GM23338 (cell line): ENCODE data around the gene MTPN. TPM values are rescaled to one million over a fixed set of nuclear protein-coding genes. Genes with fewer than 3 reads are reported as not detected.
A peak's percentile ranks its signal among the peaks of the same experiment; 100 is the strongest.

Experiments
- ATAC-seq: fragments of 200-7000 bp; cut with Tn5 transposase; 3 replicates; pipeline ENCODE4 v1.9.1; 2020
- DNase-seq: peaks from one replicate; pipeline ENCODE4 v3.0.0-alpha.2; 2015; ENCODE audit warnings: low spot score
- H2AFZ ChIP-seq: fragments of 200-600 bp; sonication (generic); 2 replicates; pipeline ENCODE4 v1.8.0; 2016; ENCODE audit warnings: antibody characterized with exemption, mild to moderate bottlenecking, moderate library complexity
- H3F3A ChIP-seq: fragments of 200-600 bp; sonication (generic); replicated peaks from 2 replicates; pipeline ENCODE4 v1.8.0; 2017; ENCODE audit warnings: antibody characterized with exemption, mixed run types, low read depth
- H3K27ac ChIP-seq: fragments of 200-600 bp; sonication (generic); 2 replicates; pipeline ENCODE4 v1.6.1; 2016; ENCODE audit warnings: low read depth
- H3K27me3 ChIP-seq: fragments of 200-600 bp; sonication (generic); 2 replicates; pipeline ENCODE4 v1.8.0; 2016; ENCODE audit warnings: mild to moderate bottlenecking, mixed run types, moderate library complexity; ENCODE audit not compliant: insufficient read depth
- H3K36me3 ChIP-seq: fragments of 200-600 bp; sonication (generic); 2 replicates; pipeline ENCODE4 v1.8.0; 2016; ENCODE audit warnings: mild to moderate bottlenecking; ENCODE audit not compliant: insufficient read depth
- H3K4me1 ChIP-seq: fragments of 200-600 bp; sonication (generic); 2 replicates; pipeline ENCODE4 v1.8.0; 2016; ENCODE audit warnings: mild to moderate bottlenecking, moderate library complexity; ENCODE audit not compliant: insufficient read depth
- H3K4me2 ChIP-seq: fragments of 200-600 bp; sonication (generic); 2 replicates; pipeline ENCODE4 v1.7.1; 2017; ENCODE audit warnings: mixed run types
- H3K4me3 ChIP-seq: fragments of 200-600 bp; sonication (generic); 2 replicates; pipeline ENCODE4 v1.6.1; 2016; ENCODE audit warnings: mixed run types
- H3K79me2 ChIP-seq: fragments of 200-600 bp; sonication (generic); replicated peaks from 2 replicates; pipeline ENCODE4 v1.8.0; 2017; ENCODE audit warnings: mild to moderate bottlenecking; ENCODE audit not compliant: insufficient read depth
- H3K9me2 ChIP-seq: fragments of 200-600 bp; sonication (generic); 2 replicates; pipeline ENCODE4 v1.8.0; 2017; ENCODE audit not compliant: insufficient read depth
- H4K20me1 ChIP-seq: fragments of 200-600 bp; sonication (generic); replicated peaks from 2 replicates; pipeline ENCODE4 v1.8.0; 2017; ENCODE audit warnings: mild to moderate bottlenecking; ENCODE audit not compliant: insufficient read depth
- H3K27ac Mint-ChIP-seq: 2 replicates; pipeline ENCODE4 v1.8.0; 2020; ENCODE audit warnings: inconsistent platforms, mild to moderate bottlenecking, moderate library complexity, mixed read lengths
- H3K27me3 Mint-ChIP-seq: 3 replicates; pipeline ENCODE4 v1.8.0; 2022; ENCODE audit warnings: low read depth, mild to moderate bottlenecking, moderate library complexity, mixed read lengths, inconsistent platforms; ENCODE audit not compliant: insufficient read depth, poor library complexity
- H3K36me3 Mint-ChIP-seq: 3 replicates; pipeline ENCODE4 v1.8.0; 2021; ENCODE audit warnings: low read depth, mild to moderate bottlenecking, inconsistent platforms, moderate library complexity, mixed read lengths
- H3K4me1 Mint-ChIP-seq: 3 replicates; pipeline ENCODE4 v1.8.0; 2020; ENCODE audit warnings: mild to moderate bottlenecking, inconsistent platforms, mixed read lengths
- H3K4me3 Mint-ChIP-seq: 3 replicates; pipeline ENCODE4 v1.8.0; 2021; ENCODE audit warnings: moderate library complexity, mild to moderate bottlenecking, inconsistent platforms, mixed read lengths
- H3K9me3 Mint-ChIP-seq: 3 replicates; pipeline ENCODE4 v1.8.0; 2020; ENCODE audit warnings: moderate library complexity, mild to moderate bottlenecking, inconsistent platforms, mixed read lengths
- CREB1 ChIP-seq: fragments of 250-450 bp; sonication (Bioruptor Pico); IDR thresholded peaks from 2 replicates; pipeline ENCODE4 v1.5.0; 2020; ENCODE audit warnings: low read depth, mild to moderate bottlenecking, moderate library complexity
- EZH2 ChIP-seq: fragments of 200-600 bp; sonication (generic); IDR thresholded peaks from one replicate; pipeline ENCODE4 v1.8.0; 2017; ENCODE audit warnings: antibody characterized with exemption, mild to moderate bottlenecking, low read depth; ENCODE audit not compliant: unreplicated experiment
- EZH2phosphoT487 ChIP-seq: fragments of 200-600 bp; sonication (generic); IDR thresholded peaks from one replicate; pipeline ENCODE4 v1.8.1; 2018; ENCODE audit warnings: antibody characterized with exemption; ENCODE audit not compliant: unreplicated experiment
- JUNB ChIP-seq: IDR thresholded peaks from one replicate; pipeline ENCODE4 v1.6.1; 2016; ENCODE audit warnings: antibody characterized with exemption; ENCODE audit not compliant: unreplicated experiment
- NANOG ChIP-seq: IDR thresholded peaks from 2 replicates; pipeline ENCODE4 v1.6.1; 2016; ENCODE audit warnings: antibody characterized with exemption, borderline replicate concordance
- POLR2AphosphoS5 ChIP-seq: IDR thresholded peaks from 2 replicates; pipeline ENCODE4 v1.6.1; 2016; ENCODE audit warnings: antibody characterized with exemption, low read depth
- STAT1 ChIP-seq: IDR thresholded peaks from one replicate; pipeline ENCODE4 v1.6.1; 2016; ENCODE audit warnings: antibody characterized with exemption; ENCODE audit not compliant: unreplicated experiment
- ZNF114 ChIP-seq: fragments of 250-450 bp; sonication (Bioruptor Pico); IDR thresholded peaks from 2 replicates; pipeline ENCODE4 v1.5.0; 2020; ENCODE audit warnings: mild to moderate bottlenecking, moderate library complexity
- long read RNA-seq: library from polyadenylated mRNA; unstranded; transcript quantifications from one replicate; pipeline ENCODE4 v2.0.0, GENCODE V29; 2020; ENCODE audit not compliant: unreplicated experiment
- polyA plus RNA-seq: library from polyadenylated mRNA; unstranded; fragments of >200 nt; fragmentation: Nextera tagmentation; extraction: Ambion mirVana; gene quantifications from 2 replicates; pipeline ENCODE4 v1.2.1, GENCODE V29; 2016
- total RNA-seq: library from RNA; depleted of rRNA; stranded (reverse); fragments of >200 nt; shearing (Covaris generic); gene quantifications from 2 replicates; pipeline ENCODE4 v1.2.3, GENCODE V29; 2014; rRNA removed
- TF ChIP-seq, protein P1 (sequence below): IDR thresholded peaks from one replicate; pipeline ENCODE4 v1.6.1; 2018; ENCODE audit warnings: antibody characterized with exemption; ENCODE audit not compliant: unreplicated experiment
- TF ChIP-seq, protein P2 (sequence below): IDR thresholded peaks from 2 replicates; pipeline ENCODE4 v1.6.1; 2016; ENCODE audit warnings: antibody characterized with exemption
- TF ChIP-seq, protein P3 (sequence below), 2 experiments: fragments of 200-600 bp in 1 of 2; sonication (generic) in 1 of 2; conservative IDR thresholded peaks; 2 replicates each; pipeline versions ENCODE4 v1.5.1 to v1.6.1; 2016 to 2017; ENCODE audit warnings: antibody characterized with exemption in 2 of 2, low read depth in 2 of 2, mild to moderate bottlenecking in 2 of 2, moderate library complexity in 1 of 2
- TF ChIP-seq, protein P4 (sequence below): fragments of 250-450 bp; sonication (Bioruptor Pico); IDR thresholded peaks from 2 replicates; pipeline ENCODE4 v1.5.0; 2020; ENCODE audit warnings: mild to moderate bottlenecking, moderate library complexity

The MTPN gene, protein sequence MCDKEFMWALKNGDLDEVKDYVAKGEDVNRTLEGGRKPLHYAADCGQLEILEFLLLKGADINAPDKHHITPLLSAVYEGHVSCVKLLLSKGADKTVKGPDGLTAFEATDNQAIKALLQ
- total RNA-seq (90.3 and 100 TPM in 2 replicates), polyA plus RNA-seq (83.7 and 87.7 TPM in 2 replicates)
- long read RNA-seq, transcript MTPN-201 (4 exons, 3,738 nt) = major isoform, 52 of 52 reads
- long read RNA-seq, partial matches to known transcripts = 0 of 52 reads
- long read RNA-seq, other reads (novel, unspliced or antisense) = 0 of 52 reads

DNA sequence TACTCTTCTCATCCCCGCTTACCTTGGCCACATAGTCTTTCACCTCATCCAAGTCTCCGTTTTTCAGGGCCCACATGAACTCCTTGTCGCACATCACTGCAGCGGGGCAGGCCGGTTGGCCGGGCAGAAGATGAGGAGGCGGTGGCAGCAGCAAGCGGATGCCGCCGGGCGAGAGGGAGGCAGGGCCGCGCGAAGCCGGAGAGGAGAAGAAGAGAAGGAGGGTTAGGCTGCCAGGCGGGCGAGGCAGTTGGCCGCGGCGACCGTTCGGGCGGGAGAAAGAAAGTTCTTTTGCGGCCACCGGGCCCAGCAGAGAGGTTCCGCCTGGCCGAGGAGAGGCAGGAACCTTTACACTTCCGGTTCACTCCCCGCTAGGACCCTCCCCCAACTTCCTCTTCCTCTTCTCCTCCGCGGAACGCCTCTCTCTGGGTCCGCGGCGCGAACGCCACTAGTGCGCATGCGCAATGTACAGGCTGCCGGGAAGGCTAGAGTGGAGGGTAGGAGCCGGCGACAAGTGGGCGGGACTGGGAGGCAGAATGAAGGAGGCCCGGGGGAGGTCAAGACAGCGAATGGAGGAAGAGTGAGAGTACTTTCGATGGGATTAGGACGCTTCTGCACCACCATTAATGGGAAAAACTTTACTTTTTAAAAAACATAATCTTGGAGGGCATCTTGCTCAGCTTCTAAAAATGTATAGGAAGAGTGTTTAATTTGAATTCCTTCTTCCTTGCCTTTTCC, at the start of gene MTPN:
Gene MTPN (minus strand): TSS at position 353 of the 735 bp plus-strand sequence. CDS start 259 bp downstream, at position 94.
- Mint-ChIP-seq H3K4me3 (peak within 1 kb of the TSS; percentile 98), H3K36me3 (peaks cover 4% of the 10 kb centered on the region; the same call in 2 of the 3 replicates), H3K9me3 (no peaks in the 10 kb centered on the region; the same call in 2 of the 3 replicates), H3K27me3 (peaks cover 7% of the 10 kb centered on the region), H3K4me1 (peaks cover 10% of the 10 kb centered on the region), H3K27ac (peak within 1 kb of the TSS; percentile 94)
- peaks cover 48% of the 10 kb centered on the region for H3K79me2 ChIP-seq
- DNase-seq = peak; percentile 98
- H3K4me1 ChIP-seq = peaks cover 12% of the 10 kb centered on the region; the same call in 1 of the 2 replicates
- no peaks in the 10 kb centered on the region for H3K9me2 ChIP-seq
- ATAC-seq = peak; percentile 98
- H2AFZ ChIP-seq = peak within 1 kb of the TSS; percentile 92
- H3K4me3 ChIP-seq = peak within 1 kb of the TSS; percentile 81
- H3K36me3 ChIP-seq = peaks cover 4% of the 10 kb centered on the region; the same call in 1 of the 2 replicates
- peaks cover 18% of the 10 kb centered on the region; the same call in 1 of the 2 replicates for H4K20me1 ChIP-seq
- H3F3A ChIP-seq = no peaks in the 10 kb centered on the region
- H3K4me2 ChIP-seq = peak within 1 kb of the TSS; percentile 81
- H3K27ac ChIP-seq = peak within 1 kb of the TSS; percentile 82
- no peaks in the 10 kb centered on the region for H3K27me3 ChIP-seq
- TF ChIP-seq, protein P1, sequence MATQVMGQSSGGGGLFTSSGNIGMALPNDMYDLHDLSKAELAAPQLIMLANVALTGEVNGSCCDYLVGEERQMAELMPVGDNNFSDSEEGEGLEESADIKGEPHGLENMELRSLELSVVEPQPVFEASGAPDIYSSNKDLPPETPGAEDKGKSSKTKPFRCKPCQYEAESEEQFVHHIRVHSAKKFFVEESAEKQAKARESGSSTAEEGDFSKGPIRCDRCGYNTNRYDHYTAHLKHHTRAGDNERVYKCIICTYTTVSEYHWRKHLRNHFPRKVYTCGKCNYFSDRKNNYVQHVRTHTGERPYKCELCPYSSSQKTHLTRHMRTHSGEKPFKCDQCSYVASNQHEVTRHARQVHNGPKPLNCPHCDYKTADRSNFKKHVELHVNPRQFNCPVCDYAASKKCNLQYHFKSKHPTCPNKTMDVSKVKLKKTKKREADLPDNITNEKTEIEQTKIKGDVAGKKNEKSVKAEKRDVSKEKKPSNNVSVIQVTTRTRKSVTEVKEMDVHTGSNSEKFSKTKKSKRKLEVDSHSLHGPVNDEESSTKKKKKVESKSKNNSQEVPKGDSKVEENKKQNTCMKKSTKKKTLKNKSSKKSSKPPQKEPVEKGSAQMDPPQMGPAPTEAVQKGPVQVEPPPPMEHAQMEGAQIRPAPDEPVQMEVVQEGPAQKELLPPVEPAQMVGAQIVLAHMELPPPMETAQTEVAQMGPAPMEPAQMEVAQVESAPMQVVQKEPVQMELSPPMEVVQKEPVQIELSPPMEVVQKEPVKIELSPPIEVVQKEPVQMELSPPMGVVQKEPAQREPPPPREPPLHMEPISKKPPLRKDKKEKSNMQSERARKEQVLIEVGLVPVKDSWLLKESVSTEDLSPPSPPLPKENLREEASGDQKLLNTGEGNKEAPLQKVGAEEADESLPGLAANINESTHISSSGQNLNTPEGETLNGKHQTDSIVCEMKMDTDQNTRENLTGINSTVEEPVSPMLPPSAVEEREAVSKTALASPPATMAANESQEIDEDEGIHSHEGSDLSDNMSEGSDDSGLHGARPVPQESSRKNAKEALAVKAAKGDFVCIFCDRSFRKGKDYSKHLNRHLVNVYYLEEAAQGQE = no peak
- no peak for TF ChIP-seq EZH2phosphoT487
- TF ChIP-seq STAT1 = no peak
- TF ChIP-seq EZH2 = no peak
- TF ChIP-seq, protein P2, sequence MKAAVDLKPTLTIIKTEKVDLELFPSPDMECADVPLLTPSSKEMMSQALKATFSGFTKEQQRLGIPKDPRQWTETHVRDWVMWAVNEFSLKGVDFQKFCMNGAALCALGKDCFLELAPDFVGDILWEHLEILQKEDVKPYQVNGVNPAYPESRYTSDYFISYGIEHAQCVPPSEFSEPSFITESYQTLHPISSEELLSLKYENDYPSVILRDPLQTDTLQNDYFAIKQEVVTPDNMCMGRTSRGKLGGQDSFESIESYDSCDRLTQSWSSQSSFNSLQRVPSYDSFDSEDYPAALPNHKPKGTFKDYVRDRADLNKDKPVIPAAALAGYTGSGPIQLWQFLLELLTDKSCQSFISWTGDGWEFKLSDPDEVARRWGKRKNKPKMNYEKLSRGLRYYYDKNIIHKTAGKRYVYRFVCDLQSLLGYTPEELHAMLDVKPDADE = peak; percentile 43
- no peak for TF ChIP-seq NANOG
- peak; percentile 57; the same call in 1 of the 2 replicates for TF ChIP-seq POLR2AphosphoS5
- TF ChIP-seq, protein P3, sequence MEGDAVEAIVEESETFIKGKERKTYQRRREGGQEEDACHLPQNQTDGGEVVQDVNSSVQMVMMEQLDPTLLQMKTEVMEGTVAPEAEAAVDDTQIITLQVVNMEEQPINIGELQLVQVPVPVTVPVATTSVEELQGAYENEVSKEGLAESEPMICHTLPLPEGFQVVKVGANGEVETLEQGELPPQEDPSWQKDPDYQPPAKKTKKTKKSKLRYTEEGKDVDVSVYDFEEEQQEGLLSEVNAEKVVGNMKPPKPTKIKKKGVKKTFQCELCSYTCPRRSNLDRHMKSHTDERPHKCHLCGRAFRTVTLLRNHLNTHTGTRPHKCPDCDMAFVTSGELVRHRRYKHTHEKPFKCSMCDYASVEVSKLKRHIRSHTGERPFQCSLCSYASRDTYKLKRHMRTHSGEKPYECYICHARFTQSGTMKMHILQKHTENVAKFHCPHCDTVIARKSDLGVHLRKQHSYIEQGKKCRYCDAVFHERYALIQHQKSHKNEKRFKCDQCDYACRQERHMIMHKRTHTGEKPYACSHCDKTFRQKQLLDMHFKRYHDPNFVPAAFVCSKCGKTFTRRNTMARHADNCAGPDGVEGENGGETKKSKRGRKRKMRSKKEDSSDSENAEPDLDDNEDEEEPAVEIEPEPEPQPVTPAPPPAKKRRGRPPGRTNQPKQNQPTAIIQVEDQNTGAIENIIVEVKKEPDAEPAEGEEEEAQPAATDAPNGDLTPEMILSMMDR (conservative IDR thresholded peaks at IDR 0.05; ENCODE audit: low read depth in 2 of 2) = no peak
- no peak for TF ChIP-seq ZNF114
- TF ChIP-seq, protein P4, sequence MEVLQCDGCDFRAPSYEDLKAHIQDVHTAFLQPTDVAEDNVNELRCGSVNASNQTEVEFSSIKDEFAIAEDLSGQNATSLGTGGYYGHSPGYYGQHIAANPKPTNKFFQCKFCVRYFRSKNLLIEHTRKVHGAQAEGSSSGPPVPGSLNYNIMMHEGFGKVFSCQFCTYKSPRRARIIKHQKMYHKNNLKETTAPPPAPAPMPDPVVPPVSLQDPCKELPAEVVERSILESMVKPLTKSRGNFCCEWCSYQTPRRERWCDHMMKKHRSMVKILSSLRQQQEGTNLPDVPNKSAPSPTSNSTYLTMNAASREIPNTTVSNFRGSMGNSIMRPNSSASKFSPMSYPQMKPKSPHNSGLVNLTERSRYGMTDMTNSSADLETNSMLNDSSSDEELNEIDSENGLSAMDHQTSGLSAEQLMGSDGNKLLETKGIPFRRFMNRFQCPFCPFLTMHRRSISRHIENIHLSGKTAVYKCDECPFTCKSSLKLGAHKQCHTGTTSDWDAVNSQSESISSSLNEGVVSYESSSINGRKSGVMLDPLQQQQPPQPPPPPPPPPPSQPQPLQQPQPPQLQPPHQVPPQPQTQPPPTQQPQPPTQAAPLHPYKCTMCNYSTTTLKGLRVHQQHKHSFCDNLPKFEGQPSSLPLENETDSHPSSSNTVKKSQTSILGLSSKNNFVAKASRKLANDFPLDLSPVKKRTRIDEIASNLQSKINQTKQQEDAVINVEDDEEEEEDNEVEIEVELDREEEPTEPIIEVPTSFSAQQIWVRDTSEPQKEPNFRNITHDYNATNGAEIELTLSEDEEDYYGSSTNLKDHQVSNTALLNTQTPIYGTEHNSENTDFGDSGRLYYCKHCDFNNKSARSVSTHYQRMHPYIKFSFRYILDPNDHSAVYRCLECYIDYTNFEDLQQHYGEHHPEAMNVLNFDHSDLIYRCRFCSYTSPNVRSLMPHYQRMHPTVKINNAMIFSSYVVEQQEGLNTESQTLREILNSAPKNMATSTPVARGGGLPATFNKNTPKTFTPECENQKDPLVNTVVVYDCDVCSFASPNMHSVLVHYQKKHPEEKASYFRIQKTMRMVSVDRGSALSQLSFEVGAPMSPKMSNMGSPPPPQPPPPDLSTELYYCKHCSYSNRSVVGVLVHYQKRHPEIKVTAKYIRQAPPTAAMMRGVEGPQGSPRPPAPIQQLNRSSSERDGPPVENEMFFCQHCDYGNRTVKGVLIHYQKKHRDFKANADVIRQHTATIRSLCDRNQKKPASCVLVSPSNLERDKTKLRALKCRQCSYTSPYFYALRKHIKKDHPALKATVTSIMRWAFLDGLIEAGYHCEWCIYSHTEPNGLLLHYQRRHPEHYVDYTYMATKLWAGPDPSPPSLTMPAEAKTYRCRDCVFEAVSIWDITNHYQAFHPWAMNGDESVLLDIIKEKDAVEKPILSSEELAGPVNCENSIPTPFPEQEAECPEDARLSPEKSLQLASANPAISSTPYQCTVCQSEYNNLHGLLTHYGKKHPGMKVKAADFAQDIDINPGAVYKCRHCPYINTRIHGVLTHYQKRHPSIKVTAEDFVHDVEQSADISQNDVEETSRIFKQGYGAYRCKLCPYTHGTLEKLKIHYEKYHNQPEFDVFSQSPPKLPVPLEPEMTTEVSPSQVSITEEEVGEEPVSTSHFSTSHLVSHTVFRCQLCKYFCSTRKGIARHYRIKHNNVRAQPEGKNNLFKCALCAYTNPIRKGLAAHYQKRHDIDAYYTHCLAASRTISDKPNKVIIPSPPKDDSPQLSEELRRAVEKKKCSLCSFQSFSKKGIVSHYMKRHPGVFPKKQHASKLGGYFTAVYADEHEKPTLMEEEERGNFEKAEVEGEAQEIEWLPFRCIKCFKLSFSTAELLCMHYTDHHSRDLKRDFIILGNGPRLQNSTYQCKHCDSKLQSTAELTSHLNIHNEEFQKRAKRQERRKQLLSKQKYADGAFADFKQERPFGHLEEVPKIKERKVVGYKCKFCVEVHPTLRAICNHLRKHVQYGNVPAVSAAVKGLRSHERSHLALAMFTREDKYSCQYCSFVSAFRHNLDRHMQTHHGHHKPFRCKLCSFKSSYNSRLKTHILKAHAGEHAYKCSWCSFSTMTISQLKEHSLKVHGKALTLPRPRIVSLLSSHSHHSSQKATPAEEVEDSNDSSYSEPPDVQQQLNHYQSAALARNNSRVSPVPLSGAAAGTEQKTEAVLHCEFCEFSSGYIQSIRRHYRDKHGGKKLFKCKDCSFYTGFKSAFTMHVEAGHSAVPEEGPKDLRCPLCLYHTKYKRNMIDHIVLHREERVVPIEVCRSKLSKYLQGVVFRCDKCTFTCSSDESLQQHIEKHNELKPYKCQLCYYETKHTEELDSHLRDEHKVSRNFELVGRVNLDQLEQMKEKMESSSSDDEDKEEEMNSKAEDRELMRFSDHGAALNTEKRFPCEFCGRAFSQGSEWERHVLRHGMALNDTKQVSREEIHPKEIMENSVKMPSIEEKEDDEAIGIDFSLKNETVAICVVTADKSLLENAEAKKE (CRISPR knock-in tag) = no peak
- TF ChIP-seq CREB1 (CRISPR knock-in tag) = no peak
- no peak for TF ChIP-seq JUNB
